Measurements from ENCODE around the gene NXPH3.

- TF ChIP-seq POLR2A (IDR thresholded peaks at IDR 0.05; ENCODE audit: low read length) (no peak), GATA1 (IDR thresholded peaks at IDR 0.05; ENCODE audit: low read depth, low read length) (no peak)
These were observed 2.7 kb downstream of the NXPH3 start for GRCh38 chr17:49578414-49578813.
